CD14-positive monocyte (primary cell): ENCODE data around the gene FAM83F. TPM values are rescaled to one million over a fixed set of nuclear protein-coding genes. Genes with fewer than 3 reads are reported as not detected.

Experiments used
- DNase-seq, 3 donors: peaks; one replicate each; pipeline ENCODE4 v3.0.0-alpha.2; 2011 to 2022
- H2AFZ ChIP-seq: 2 replicates; pipeline ENCODE4 v1.6.0; 2012; ENCODE audit warnings: mild to moderate bottlenecking, low read depth, low read length, inconsistent platforms; ENCODE audit not compliant: insufficient read depth, poor library complexity, severe bottlenecking
- H3K27ac ChIP-seq, 2 donors: 1 replicate in 1 of 2; 2 replicates in 1 of 2; pipeline ENCODE4 v1.5.1; 2012 to 2013; ENCODE audit warnings: low read length in 2 of 2, control low read depth in 1 of 2, inconsistent platforms in 1 of 2, low read depth in 1 of 2, mild to moderate bottlenecking in 1 of 2
- H3K27me3 ChIP-seq, 2 donors: one replicate each; pipeline versions ENCODE4 v1.6.0 to v1.6.1; 2011 to 2013; ENCODE audit warnings: low read length in 2 of 2; ENCODE audit not compliant: control insufficient read depth in 2 of 2, insufficient read depth in 2 of 2
- H3K36me3 ChIP-seq, 2 donors: replicated peaks in 1 of 2; 1 replicate in 1 of 2; 2 replicates in 1 of 2; pipeline versions ENCODE4 v1.5.1 to v1.6.1; 2012 to 2013; ENCODE audit warnings: low read length in 2 of 2, control low read depth in 1 of 2, inconsistent platforms in 1 of 2, mild to moderate bottlenecking in 1 of 2; ENCODE audit not compliant: insufficient read depth in 2 of 2, control insufficient read depth in 1 of 2
- H3K4me1 ChIP-seq, 2 donors: 1 replicate in 1 of 2; 2 replicates in 1 of 2; pipeline versions ENCODE4 v1.5.1 to v1.6.1; 2012 to 2013; ENCODE audit warnings: low read length in 2 of 2, control low read depth in 1 of 2, inconsistent platforms in 1 of 2, mild to moderate bottlenecking in 1 of 2, moderate library complexity in 1 of 2; ENCODE audit not compliant: insufficient read depth in 2 of 2, control insufficient read depth in 1 of 2
- H3K4me2 ChIP-seq: replicated peaks from 2 replicates; pipeline ENCODE3; 2012; ENCODE audit warnings: low read length, moderate library complexity, mild to moderate bottlenecking; ENCODE audit not compliant: poor library complexity, severe bottlenecking; ENCODE audit errors: extremely low read depth
- H3K4me3 ChIP-seq, 3 experiments: fragments of 200-600 bp in 1 of 3; sonication (generic) in 1 of 3; replicated peaks in 1 of 3; 1 replicate in 2 of 3; 2 replicates in 1 of 3; pipeline ENCODE4 v1.5.1; 2011 to 2013; ENCODE audit warnings: low read length in 3 of 3, mild to moderate bottlenecking in 3 of 3, control low read depth in 2 of 3, low read depth in 2 of 3, inconsistent platforms in 1 of 3, moderate library complexity in 1 of 3
- H3K79me2 ChIP-seq: 2 replicates; pipeline ENCODE4 v1.6.0; 2012; ENCODE audit warnings: mild to moderate bottlenecking, control low read depth, inconsistent platforms, low read length, moderate library complexity; ENCODE audit not compliant: insufficient read depth
- H3K9ac ChIP-seq: 2 replicates; pipeline ENCODE4 v1.6.0; 2017; ENCODE audit warnings: low read length, mild to moderate bottlenecking; ENCODE audit not compliant: insufficient read depth, poor library complexity, severe bottlenecking
- H3K9me3 ChIP-seq, 2 donors: replicated peaks in 1 of 2; 1 replicate in 1 of 2; 2 replicates in 1 of 2; pipeline versions ENCODE4 v1.5.1 to v1.6.1; 2012 to 2013; ENCODE audit warnings: low read length in 2 of 2, control low read depth in 1 of 2; ENCODE audit not compliant: control insufficient read depth in 1 of 2, insufficient read depth in 1 of 2
- H4K20me1 ChIP-seq: 2 replicates; pipeline ENCODE4 v1.6.0; 2012; ENCODE audit warnings: mild to moderate bottlenecking, low read length, control low read depth, moderate library complexity; ENCODE audit not compliant: insufficient read depth
- H3K27ac Mint-ChIP-seq, 7 donors: one replicate each; pipeline ENCODE4 v1.8.0; 2020; ENCODE audit warnings: mild to moderate bottlenecking in 7 of 7, mixed read lengths in 7 of 7, moderate library complexity in 6 of 7, inconsistent platforms in 2 of 7
- H3K27me3 Mint-ChIP-seq, 3 donors: one replicate each; pipeline ENCODE4 v1.8.0; 2021 to 2022; ENCODE audit warnings: low read depth in 3 of 3, mild to moderate bottlenecking in 3 of 3, mixed read lengths in 3 of 3, moderate library complexity in 3 of 3, inconsistent platforms in 1 of 3
- H3K36me3 Mint-ChIP-seq, 2 donors: one replicate each; pipeline ENCODE4 v1.8.0; 2020; ENCODE audit warnings: mixed read lengths in 2 of 2, inconsistent platforms in 1 of 2, mild to moderate bottlenecking in 1 of 2
- H3K4me1 Mint-ChIP-seq: one replicate; pipeline ENCODE4 v1.8.0; 2020; ENCODE audit warnings: mild to moderate bottlenecking, mixed read lengths
- H3K4me3 Mint-ChIP-seq, 2 donors: one replicate each; pipeline ENCODE4 v1.8.0; 2020; ENCODE audit warnings: mild to moderate bottlenecking in 2 of 2, mixed read lengths in 2 of 2, moderate library complexity in 1 of 2
- H3K9me3 Mint-ChIP-seq, 7 donors: one replicate each; pipeline ENCODE4 v1.8.0; 2020 to 2022; ENCODE audit warnings: mixed read lengths in 7 of 7, mild to moderate bottlenecking in 6 of 7, moderate library complexity in 6 of 7, inconsistent platforms in 2 of 7
- CTCF ChIP-seq: fragments of 200-600 bp; IDR thresholded peaks from one replicate; pipeline ENCODE4 v1.8.0; 2022; ENCODE audit warnings: antibody characterized with exemption, mild to moderate bottlenecking
- WGBS: methylation state at CpG from one replicate; pipeline ENCODE4 v1.1.5; 2013; ENCODE audit warnings: missing lambda C conversion rate; ENCODE audit not compliant: insufficient coverage; 5-methylcytosine and 5-hydroxymethylcytosine counted together
- intact Hi-C, 2 donors: fragments of 100-400 bp; cut with micrococcal nuclease; formaldehyde crosslinking; loops; one replicate each; pipeline versions ENCODE4 v1.15.0 to v1.15.1; 2023
- polyA plus RNA-seq, 3 donors: library from polyadenylated mRNA; depleted of rRNA in 1 of 3; unstranded in 2 of 3; stranded (reverse) in 1 of 3; fragments of 300-500 nt in 2 of 3; fragments of >200 nt in 1 of 3; fragmentation: Illumina TruSeq in 2 of 3; gene quantifications; 1 replicate in 2 of 3; 2 replicates in 1 of 3; pipeline ENCODE4 v1.2.3, GENCODE V29; 2012 to 2021

Gene FAM83F
- polyA plus RNA-seq, 3 donors = 0.01 TPM; not detected in 2

- peaks cover 68% of the 10 kb centered on the region for H3K79me2 ChIP-seq
Observed at GRCh38 chr22:40076702-40077645, 82.2 kb downstream of the FAM83F start.

More at GRCh38 chr22:40076702-40077645, 82.2 kb downstream of the FAM83F start:
- H3K4me1 Mint-ChIP-seq = peaks cover 31% of the 10 kb centered on the region
- no peak for TF ChIP-seq CTCF
- peak overlapping the region; percentile 63 to 91 (median 82) for H3K27ac Mint-ChIP-seq
- H3K9me3 ChIP-seq = no peaks in the 10 kb centered on the region
- no peaks in the 10 kb centered on the region for H3K36me3 Mint-ChIP-seq
- no peak overlapping the region for H3K9ac ChIP-seq
- H3K27me3 Mint-ChIP-seq = peaks cover 0 to 2% (median 0%) of the 10 kb centered on the region in 3 donors
- H3K4me3 Mint-ChIP-seq = peak overlapping the region; percentile 51 to 89
- H4K20me1 ChIP-seq = peaks cover 93% of the 10 kb centered on the region
- H3K4me3 ChIP-seq = peak overlapping the region in 2 of 3 experiments; percentile 7 to 45
- H3K27me3 ChIP-seq = no peaks in the 10 kb centered on the region
- H3K4me1 ChIP-seq = peaks cover 14 to 19% of the 10 kb centered on the region in 2 donors
- H3K36me3 ChIP-seq = no peaks in the 10 kb centered on the region
- peak overlapping the region in 1 of 2 donors; percentile 73 for H3K27ac ChIP-seq
- H3K9me3 Mint-ChIP-seq = peaks cover 0 to 2% (median 0%) of the 10 kb centered on the region in 7 donors
- no peak overlapping the region for H2AFZ ChIP-seq
- 17% methylated on average over 2 of the region's 8 CpGs for WGBS
- H3K4me2 ChIP-seq = peak overlapping the region; percentile 45
- intact Hi-C loops = no loop called here
- DNase-seq = peak; percentile 6 to 19 (median 15)
